Kidney (tissue), 14 donors: ENCODE measurements around the gene TPP1. TPM values are rescaled to one million over a fixed set of nuclear protein-coding genes. Genes with fewer than 3 reads are reported as not detected.

Experiments used
- DNase-seq, 5 donors: peaks; one replicate each; pipeline ENCODE4 v3.0.0-alpha.2; 2013 to 2020
- FAIRE-seq: peaks from 2 replicates; lab custom pipeline; 2012; peaks lifted over from hg19 to GRCh38; lab: Jason Lieb, UNC
- H3K27ac ChIP-seq, 2 donors: one replicate each; pipeline ENCODE4 v1.7.0; 2013; ENCODE audit warnings: low read depth in 2 of 2, low read length in 2 of 2, inconsistent platforms in 1 of 2
- H3K27me3 ChIP-seq: one replicate; pipeline ENCODE4 v1.7.1; 2013; ENCODE audit warnings: low read length, inconsistent platforms; ENCODE audit not compliant: control insufficient read depth, insufficient read depth
- H3K36me3 ChIP-seq, 3 donors: one replicate each; pipeline versions ENCODE4 v1.7.0 to v1.7.1; 2013; ENCODE audit warnings: low read length in 3 of 3, control low read depth in 1 of 3, inconsistent platforms in 1 of 3; ENCODE audit not compliant: insufficient read depth in 3 of 3, control insufficient read depth in 2 of 3
- H3K4me1 ChIP-seq, 3 donors: one replicate each; pipeline versions ENCODE4 v1.7.0 to v1.7.1; 2013; ENCODE audit warnings: low read length in 3 of 3, inconsistent platforms in 1 of 3, low read depth in 1 of 3; ENCODE audit not compliant: control insufficient read depth in 2 of 3, insufficient read depth in 2 of 3
- H3K4me3 ChIP-seq, 3 donors: one replicate each; pipeline versions ENCODE4 v1.7.0 to v1.8.1; 2013; ENCODE audit warnings: low read length in 3 of 3, control low read depth in 1 of 3, inconsistent platforms in 1 of 3
- H3K9ac ChIP-seq, 3 donors: one replicate each; pipeline versions ENCODE4 v1.7.0 to v1.7.1; 2013; ENCODE audit warnings: low read length in 3 of 3, control low read depth in 1 of 3, inconsistent platforms in 1 of 3
- H3K9me3 ChIP-seq, 3 donors: one replicate each; pipeline versions ENCODE4 v1.7.0 to v1.7.1; 2013; ENCODE audit warnings: low read length in 3 of 3, control low read depth in 1 of 3, inconsistent platforms in 1 of 3; ENCODE audit not compliant: control insufficient read depth in 2 of 3, insufficient read depth in 1 of 3
- intact Hi-C: fragments of 100-400 bp; cut with DNase I; formaldehyde crosslinking; loops from one replicate; pipeline ENCODE4 v1.11.1; 2022
- polyA plus RNA-seq: library from polyadenylated mRNA; stranded (reverse); fragments of 350-450 nt; fragmentation: Illumina TruSeq; extraction: RNeasy Lipid Tissue Mini Kit (QIAGEN cat#74804); gene quantifications from one replicate; pipeline ENCODE4 v1.2.3, GENCODE V29; 2014; ENCODE audit warnings: low read depth, low replicate concordance; ENCODE audit not compliant: insufficient read depth
- total RNA-seq: library from RNA; stranded (reverse); fragmentation: NEBNext Ultra II Directional; extraction: Animal tissue kit (Norgen Biotek cat#: 25700); gene quantifications from one replicate; pipeline ENCODE4 v1.2.1, GENCODE V29; 2021
- TF ChIP-seq, protein P1 (sequence below): IDR thresholded peaks from 3 replicates; pipeline ENCODE4 v1.5.1; 2012; ENCODE audit warnings: mild to moderate bottlenecking, moderate library complexity, borderline replicate concordance; ENCODE audit not compliant: insufficient read depth; ENCODE audit errors: extremely low read depth
- donor health status: control.
- donor health status: control.
- donor health status: control.
- donor health status: control.
- donor health status: control.
- donor health status: DM: yes; HTN: yes; CAD: no.
- donor health status: Normal renal cell carcinoma (clear cell type).

Gene TPP1
- total and polyA plus RNA-seq, 2 donors from 2014 or later = 84.2 to 115 TPM

DNA sequence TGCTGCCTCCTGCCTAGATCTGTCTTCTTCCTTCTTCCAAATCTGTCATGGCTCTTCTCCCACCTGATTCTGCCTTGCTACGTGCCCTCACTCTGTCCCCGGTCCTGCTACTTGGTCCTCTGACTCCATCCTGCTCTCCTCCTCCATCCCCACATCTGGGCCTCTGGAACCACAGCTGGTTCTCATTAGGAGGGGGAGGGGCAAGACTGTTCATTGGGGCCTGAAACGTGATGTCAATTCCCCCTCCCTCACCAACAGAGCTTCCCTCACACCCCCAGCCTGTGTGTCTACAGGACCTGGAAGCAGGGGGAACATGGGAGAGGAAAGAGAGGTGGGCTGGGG is 27.3 kb upstream of the TPP1 start:
- FAIRE-seq (no peak), DNase-seq (peak in 4 of 5 donors; percentile 58 to 93 (median 64))
- Histone ChIP-seq H3K27ac (peak overlapping the region; percentile 53 to 62), H3K9ac (no peak overlapping the region), H3K9me3 (no peaks in the 10 kb centered on the region), H3K36me3 (no peaks in the 10 kb centered on the region), H3K4me3 (no peak overlapping the region), H3K4me1 (peaks cover 0 to 18% (median 0%) of the 10 kb centered on the region in 3 donors), H3K27me3 (no peaks in the 10 kb centered on the region)
- intact Hi-C loops = no loop called here
- TF ChIP-seq, protein P1, sequence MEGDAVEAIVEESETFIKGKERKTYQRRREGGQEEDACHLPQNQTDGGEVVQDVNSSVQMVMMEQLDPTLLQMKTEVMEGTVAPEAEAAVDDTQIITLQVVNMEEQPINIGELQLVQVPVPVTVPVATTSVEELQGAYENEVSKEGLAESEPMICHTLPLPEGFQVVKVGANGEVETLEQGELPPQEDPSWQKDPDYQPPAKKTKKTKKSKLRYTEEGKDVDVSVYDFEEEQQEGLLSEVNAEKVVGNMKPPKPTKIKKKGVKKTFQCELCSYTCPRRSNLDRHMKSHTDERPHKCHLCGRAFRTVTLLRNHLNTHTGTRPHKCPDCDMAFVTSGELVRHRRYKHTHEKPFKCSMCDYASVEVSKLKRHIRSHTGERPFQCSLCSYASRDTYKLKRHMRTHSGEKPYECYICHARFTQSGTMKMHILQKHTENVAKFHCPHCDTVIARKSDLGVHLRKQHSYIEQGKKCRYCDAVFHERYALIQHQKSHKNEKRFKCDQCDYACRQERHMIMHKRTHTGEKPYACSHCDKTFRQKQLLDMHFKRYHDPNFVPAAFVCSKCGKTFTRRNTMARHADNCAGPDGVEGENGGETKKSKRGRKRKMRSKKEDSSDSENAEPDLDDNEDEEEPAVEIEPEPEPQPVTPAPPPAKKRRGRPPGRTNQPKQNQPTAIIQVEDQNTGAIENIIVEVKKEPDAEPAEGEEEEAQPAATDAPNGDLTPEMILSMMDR = no peak

DNA sequence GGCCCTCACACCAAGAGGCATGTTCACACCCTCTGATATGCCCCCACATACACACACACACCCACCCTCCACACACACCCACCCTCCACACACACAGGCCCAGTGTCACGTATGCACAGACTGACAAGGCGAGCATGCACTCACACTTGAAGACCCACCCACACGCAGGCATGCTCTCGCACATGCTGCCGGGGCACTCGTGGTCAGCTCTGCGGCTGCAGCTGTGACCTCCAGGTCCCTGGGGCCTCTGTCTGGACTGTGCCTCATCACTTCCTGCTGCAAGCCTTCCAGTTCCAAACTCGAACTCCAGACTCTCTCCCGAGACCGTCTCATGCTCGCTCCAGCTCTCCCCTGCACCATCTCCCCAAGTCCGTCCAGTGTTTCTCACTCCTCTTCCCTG is 26.8 kb upstream of the TPP1 start:
- no peak for FAIRE-seq
- intact Hi-C loops = no loop called here
- no peak overlapping the region for H3K4me3 ChIP-seq
- H3K36me3 ChIP-seq = no peaks in the 10 kb centered on the region
- no peaks in the 10 kb centered on the region for H3K9me3 ChIP-seq
- H3K27ac ChIP-seq = peak overlapping the region; percentile 53 to 62
- DNase-seq = peak in 2 of 5 donors; percentile 55 to 90
- H3K4me1 ChIP-seq = peaks cover 0 to 18% (median 0%) of the 10 kb centered on the region in 3 donors
- H3K9ac ChIP-seq = no peak overlapping the region
- H3K27me3 ChIP-seq = no peaks in the 10 kb centered on the region
- TF ChIP-seq, protein P1 = no peak

GRCh38 chr11:6642957-6643356 is 23.7 kb upstream of the TPP1 start:
- DNase-seq = no peak
- FAIRE-seq = no peak

More at GRCh38 chr11:6642957-6643356, 23.7 kb upstream of the TPP1 start:
- TF ChIP-seq, protein P1 = no peak
- H3K9ac ChIP-seq = no peak overlapping the region
- peaks cover 0 to 25% (median 6%) of the 10 kb centered on the region in 3 donors for H3K4me1 ChIP-seq
- H3K27ac ChIP-seq = no peak overlapping the region
- intact Hi-C loops = no loop called here
- no peaks in the 10 kb centered on the region for H3K36me3 ChIP-seq
- H3K4me3 ChIP-seq = no peak overlapping the region
- no peaks in the 10 kb centered on the region for H3K9me3 ChIP-seq
- no peaks in the 10 kb centered on the region for H3K27me3 ChIP-seq
